Right cardiac atrium (tissue), 5 donors: ENCODE measurements around the gene SERPINA4. TPM values are rescaled to one million over a fixed set of nuclear protein-coding genes. Genes with fewer than 3 reads are reported as not detected.

Experiments
- ATAC-seq, 2 donors: fragments of 200-7000 bp; cut with Tn5 transposase; one replicate each; pipeline versions ENCODE4 v1.8.0 to v1.9.1; 2020; ENCODE audit warnings: moderate library complexity in 2 of 2, mild to moderate bottlenecking in 1 of 2
- DNase-seq, 3 donors: peaks; one replicate each; pipeline ENCODE4 v3.0.0-alpha.2; 2020
- H3K27ac ChIP-seq: one replicate; pipeline ENCODE4 v1.5.1; 2013; ENCODE audit warnings: mild to moderate bottlenecking, low read length, control low read depth, moderate library complexity
- H3K27me3 ChIP-seq: one replicate; pipeline ENCODE4 v1.6.1; 2013; ENCODE audit not compliant: control insufficient read depth, insufficient read depth
- H3K4me1 ChIP-seq: one replicate; pipeline ENCODE4 v1.6.1; 2013; ENCODE audit warnings: low read length; ENCODE audit not compliant: control insufficient read depth, insufficient read depth
- H3K4me3 ChIP-seq: one replicate; pipeline ENCODE4 v1.5.1; 2013; ENCODE audit warnings: low read length, control low read depth
- H3K9me3 ChIP-seq: one replicate; pipeline ENCODE4 v1.6.1; 2013; ENCODE audit warnings: low read length; ENCODE audit not compliant: control insufficient read depth
- WGBS: extraction: QIAGEN DNeasy Blood & Tissue Kit; methylation state at CpG from one replicate; pipeline ENCODE4 v1.1.7; 2013; 5-methylcytosine and 5-hydroxymethylcytosine counted together
- intact Hi-C, 4 donors: fragments of 100-400 bp; cut with DNase I; formaldehyde crosslinking; loops; one replicate each; pipeline versions ENCODE4 v1.11.0 to v1.14.0; 2022 to 2023
- polyA plus RNA-seq: library from polyadenylated mRNA; stranded (reverse); fragments of 200-250 nt; gene quantifications from one replicate; pipeline ENCODE4 v1.2.3, GENCODE V29; 2013
- total RNA-seq, 4 donors: library from RNA; stranded (reverse); fragmentation: NEBNext Ultra II Directional; extraction: Animal tissue kit (Norgen Biotek cat#: 25700); gene quantifications; one replicate each; pipeline ENCODE4 v1.2.1, GENCODE V29; 2021
- donor health status: healthy with polysubstance abuse.
- donor health status: DM: no; HTN: yes; CAD: no.
- donor health status: DM: no; HTN: no; CAD: no.
- donor health status: DM: no; HTN: yes; CAD: no; lungs with severe emphysema.
- donor health status: DM: yes; HTN: yes; CAD: no.

Gene SERPINA4
- total and polyA plus RNA-seq, 5 donors = not detected

GRCh38 chr14:94557327-94557726 is 3.9 kb upstream of the SERPINA4 start:
- H3K27ac ChIP-seq = no peak overlapping the region
- intact Hi-C loops = no loop called here
- no peaks in the 10 kb centered on the region for H3K9me3 ChIP-seq
- H3K4me1 ChIP-seq = no peaks in the 10 kb centered on the region
- no peak overlapping the region for H3K4me3 ChIP-seq
- H3K27me3 ChIP-seq = no peaks in the 10 kb centered on the region
- WGBS = 91% methylated on average over 1 of the region's 1 CpG
- ATAC-seq (no peak), DNase-seq (no peak)

GRCh38 chr14:94558842-94559241 is 2.4 kb upstream of the SERPINA4 start:
- Histone ChIP-seq H3K27me3 (no peaks in the 10 kb centered on the region), H3K4me3 (no peak overlapping the region), H3K27ac (no peak overlapping the region), H3K4me1 (no peaks in the 10 kb centered on the region), H3K9me3 (no peaks in the 10 kb centered on the region)
- intact Hi-C loops = no loop called here
- WGBS = 77% methylated on average over 2 of the region's 2 CpGs
- no peak for ATAC-seq
- no peak for DNase-seq

- Histone ChIP-seq H3K27me3 (no peaks in the 10 kb centered on the region), H3K4me1 (no peaks in the 10 kb centered on the region), H3K9me3 (no peaks in the 10 kb centered on the region), H3K27ac (no peak overlapping the region), H3K4me3 (no peak overlapping the region)
- DNase-seq (peak in 2 of 3 donors; percentile 39 to 65), ATAC-seq (peak; percentile 57 to 76)
- WGBS = 72% methylated on average over 9 of the region's 9 CpGs
- intact Hi-C loops = no loop called here
Measured at GRCh38 chr14:94559638-94560290, 1.5 kb upstream of the SERPINA4 start.

GRCh38 chr14:94560291-94560665 is 964 bp upstream of the SERPINA4 start:
- intact Hi-C loops = no loop called here
- 73% methylated on average over 3 of the region's 3 CpGs for WGBS
- Histone ChIP-seq H3K27ac (no peak overlapping the region), H3K9me3 (no peaks in the 10 kb centered on the region), H3K4me1 (no peaks in the 10 kb centered on the region), H3K4me3 (no peak overlapping the region), H3K27me3 (no peaks in the 10 kb centered on the region)
- no peak for ATAC-seq
- DNase-seq = no peak

GRCh38 chr14:94561656-94562010 is 391 bp downstream of the SERPINA4 start:
- Histone ChIP-seq H3K27me3 (no peaks in the 10 kb centered on the region), H3K4me1 (no peaks in the 10 kb centered on the region), H3K4me3 (no peak overlapping the region), H3K9me3 (no peaks in the 10 kb centered on the region), H3K27ac (no peak overlapping the region)
- WGBS = 83% methylated on average over 7 of the region's 7 CpGs
- intact Hi-C loops = no loop called here
- DNase-seq = no peak
- no peak for ATAC-seq

GRCh38 chr14:94562022-94562421 is 780 bp downstream of the SERPINA4 start:
- intact Hi-C loops = no loop called here
- ATAC-seq (no peak), DNase-seq (no peak)
- H3K9me3 ChIP-seq = no peaks in the 10 kb centered on the region
- H3K4me1 ChIP-seq = no peaks in the 10 kb centered on the region
- no peak overlapping the region for H3K4me3 ChIP-seq
- H3K27me3 ChIP-seq = no peaks in the 10 kb centered on the region
- H3K27ac ChIP-seq = no peak overlapping the region
- 85% methylated on average over 5 of the region's 5 CpGs for WGBS

- intact Hi-C loops = no loop called here
- H3K27me3 ChIP-seq = no peaks in the 10 kb centered on the region
- WGBS = 88% methylated on average over 16 of the region's 16 CpGs
- ATAC-seq (no peak), DNase-seq (no peak)
- H3K4me3 ChIP-seq = no peak overlapping the region
- no peaks in the 10 kb centered on the region for H3K4me1 ChIP-seq
- H3K27ac ChIP-seq = no peak overlapping the region
- no peaks in the 10 kb centered on the region for H3K9me3 ChIP-seq
Measured at GRCh38 chr14:94562941-94563883, 2.0 kb downstream of the SERPINA4 start.

GRCh38 chr14:94564381-94564780 is 3.1 kb downstream of the SERPINA4 start:
- no peaks in the 10 kb centered on the region for H3K4me1 ChIP-seq
- H3K27ac ChIP-seq = no peak overlapping the region
- no peak for ATAC-seq
- DNase-seq = no peak
- no peak overlapping the region for H3K4me3 ChIP-seq
- H3K27me3 ChIP-seq = no peaks in the 10 kb centered on the region
- H3K9me3 ChIP-seq = no peaks in the 10 kb centered on the region
- intact Hi-C loops = no loop called here

- Histone ChIP-seq H3K27me3 (no peaks in the 10 kb centered on the region), H3K4me3 (no peak overlapping the region), H3K27ac (no peak overlapping the region), H3K9me3 (no peaks in the 10 kb centered on the region), H3K4me1 (peaks cover 6% of the 10 kb centered on the region)
- ATAC-seq (no peak), DNase-seq (no peak)
- 83% methylated on average over 9 of the region's 9 CpGs for WGBS
- intact Hi-C loops = no loop called here
Measured at GRCh38 chr14:94568186-94568585, 6.9 kb downstream of the SERPINA4 start.

- Histone ChIP-seq H3K4me1 (peaks cover 6% of the 10 kb centered on the region), H3K4me3 (no peak overlapping the region), H3K9me3 (no peaks in the 10 kb centered on the region), H3K27me3 (no peaks in the 10 kb centered on the region), H3K27ac (no peak overlapping the region)
- no peak for ATAC-seq
- intact Hi-C loops = no loop called here
- DNase-seq = no peak
- 87% methylated on average over 20 of the region's 20 CpGs for WGBS
Measured at GRCh38 chr14:94569381-94570001, 8.2 kb downstream of the SERPINA4 start.

GRCh38 chr14:94570002-94570400 is 8.8 kb downstream of the SERPINA4 start:
- intact Hi-C loops = no loop called here
- 87% methylated on average over 6 of the region's 6 CpGs for WGBS

More at GRCh38 chr14:94570002-94570400, 8.8 kb downstream of the SERPINA4 start:
- no peak overlapping the region for H3K27ac ChIP-seq
- H3K27me3 ChIP-seq = no peaks in the 10 kb centered on the region
- peaks cover 6% of the 10 kb centered on the region for H3K4me1 ChIP-seq
- no peak overlapping the region for H3K4me3 ChIP-seq
- no peaks in the 10 kb centered on the region for H3K9me3 ChIP-seq
- DNase-seq (no peak), ATAC-seq (no peak)
